ENCODE measurements around the gene SYT8.
A peak's percentile ranks its signal among the peaks of the same experiment; 100 is the strongest.

Gene SYT8

GRCh38 chr11:1828542-1828941, 6.2 kb upstream of the SYT8 start:
- Mint-ChIP-seq H3K36me3 (ENCODE audit: low read depth) (no peaks in the 10 kb centered on the region), H3K4me1 (peaks cover 40% of the 10 kb centered on the region), H3K27ac (peak overlapping the region in 1 of 3 experiments; percentile 67), H3K27me3 (ENCODE audit: low read depth) (peaks cover 4% of the 10 kb centered on the region), H3K4me3 (no peak overlapping the region), H3K9me3 (no peaks in the 10 kb centered on the region)
- no peak for TF ChIP-seq CTCF (IDR thresholded peaks at IDR 0.05; ENCODE audit: unreplicated experiment in 3 of 3)

- H3K36me3 Mint-ChIP-seq (ENCODE audit: low read depth): no peaks in the 10 kb centered on the region
- no peak for TF ChIP-seq CTCF (IDR thresholded peaks at IDR 0.05; ENCODE audit: unreplicated experiment in 3 of 3)
- no peak overlapping the region for H3K4me3 Mint-ChIP-seq
- peaks cover 43% of the 10 kb centered on the region for H3K4me1 Mint-ChIP-seq
- no peaks in the 10 kb centered on the region for H3K9me3 Mint-ChIP-seq
- H3K27ac Mint-ChIP-seq: peak overlapping the region in 2 of 3 experiments; percentile 67 to 69
- peaks cover 6% of the 10 kb centered on the region for H3K27me3 Mint-ChIP-seq (ENCODE audit: low read depth)
These were observed 5.6 kb upstream of the SYT8 start for GRCh38 chr11:1829039-1829820.

GRCh38 chr11:1830004-1830321, 4.8 kb upstream of the SYT8 start:
- Mint-ChIP-seq H3K36me3 (ENCODE audit: low read depth) (no peaks in the 10 kb centered on the region), H3K4me1 (peaks cover 43% of the 10 kb centered on the region), H3K27me3 (ENCODE audit: low read depth) (peaks cover 6% of the 10 kb centered on the region), H3K27ac (no peak overlapping the region), H3K4me3 (no peak overlapping the region), H3K9me3 (no peaks in the 10 kb centered on the region)
- TF ChIP-seq CTCF (IDR thresholded peaks at IDR 0.05; ENCODE audit: unreplicated experiment in 3 of 3): no peak

GRCh38 chr11:1830322-1831223, 4.2 kb upstream of the SYT8 start:
- TF ChIP-seq CTCF (IDR thresholded peaks at IDR 0.05; ENCODE audit: unreplicated experiment in 3 of 3): no peak
- Mint-ChIP-seq H3K36me3 (ENCODE audit: low read depth) (no peaks in the 10 kb centered on the region), H3K4me3 (peak overlapping the region in 2 of 3 experiments; percentile 9 to 38), H3K4me1 (peaks cover 43% of the 10 kb centered on the region), H3K27ac (peak overlapping the region in 1 of 3 experiments; percentile 83), H3K9me3 (no peaks in the 10 kb centered on the region), H3K27me3 (ENCODE audit: low read depth) (peaks cover 6% of the 10 kb centered on the region)

- no peak for TF ChIP-seq CTCF (IDR thresholded peaks at IDR 0.05; ENCODE audit: unreplicated experiment in 3 of 3)
- H3K27ac Mint-ChIP-seq: peak overlapping the region in 2 of 3 experiments; percentile 56 to 65
- peaks cover 43% of the 10 kb centered on the region for H3K4me1 Mint-ChIP-seq
- peak overlapping the region in 2 of 3 experiments; percentile 23 to 43 for H3K4me3 Mint-ChIP-seq
- H3K36me3 Mint-ChIP-seq (ENCODE audit: low read depth): no peaks in the 10 kb centered on the region
- no peaks in the 10 kb centered on the region for H3K9me3 Mint-ChIP-seq
- peaks cover 6% of the 10 kb centered on the region for H3K27me3 Mint-ChIP-seq (ENCODE audit: low read depth)
These were observed 3.2 kb upstream of the SYT8 start for GRCh38 chr11:1831338-1832210.
